ENCODE data around the gene P4HA2.

- no peak for TF ChIP-seq POLR2A (IDR thresholded peaks at IDR 0.05)
- TF ChIP-seq, protein P1, sequence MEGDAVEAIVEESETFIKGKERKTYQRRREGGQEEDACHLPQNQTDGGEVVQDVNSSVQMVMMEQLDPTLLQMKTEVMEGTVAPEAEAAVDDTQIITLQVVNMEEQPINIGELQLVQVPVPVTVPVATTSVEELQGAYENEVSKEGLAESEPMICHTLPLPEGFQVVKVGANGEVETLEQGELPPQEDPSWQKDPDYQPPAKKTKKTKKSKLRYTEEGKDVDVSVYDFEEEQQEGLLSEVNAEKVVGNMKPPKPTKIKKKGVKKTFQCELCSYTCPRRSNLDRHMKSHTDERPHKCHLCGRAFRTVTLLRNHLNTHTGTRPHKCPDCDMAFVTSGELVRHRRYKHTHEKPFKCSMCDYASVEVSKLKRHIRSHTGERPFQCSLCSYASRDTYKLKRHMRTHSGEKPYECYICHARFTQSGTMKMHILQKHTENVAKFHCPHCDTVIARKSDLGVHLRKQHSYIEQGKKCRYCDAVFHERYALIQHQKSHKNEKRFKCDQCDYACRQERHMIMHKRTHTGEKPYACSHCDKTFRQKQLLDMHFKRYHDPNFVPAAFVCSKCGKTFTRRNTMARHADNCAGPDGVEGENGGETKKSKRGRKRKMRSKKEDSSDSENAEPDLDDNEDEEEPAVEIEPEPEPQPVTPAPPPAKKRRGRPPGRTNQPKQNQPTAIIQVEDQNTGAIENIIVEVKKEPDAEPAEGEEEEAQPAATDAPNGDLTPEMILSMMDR (IDR thresholded peaks at IDR 0.05): no peak
Observed at GRCh38 chr5:132198571-132198970, 29.1 kb downstream of the P4HA2 start.
